GM19238 (cell line): ENCODE data around the gene AFMID.

Experiments used
- DNase-seq: peaks from one replicate; pipeline ENCODE4 v3.0.0; 2011; ENCODE audit warnings: low spot score; ENCODE audit not compliant: insufficient read length

The AFMID gene

DNA sequence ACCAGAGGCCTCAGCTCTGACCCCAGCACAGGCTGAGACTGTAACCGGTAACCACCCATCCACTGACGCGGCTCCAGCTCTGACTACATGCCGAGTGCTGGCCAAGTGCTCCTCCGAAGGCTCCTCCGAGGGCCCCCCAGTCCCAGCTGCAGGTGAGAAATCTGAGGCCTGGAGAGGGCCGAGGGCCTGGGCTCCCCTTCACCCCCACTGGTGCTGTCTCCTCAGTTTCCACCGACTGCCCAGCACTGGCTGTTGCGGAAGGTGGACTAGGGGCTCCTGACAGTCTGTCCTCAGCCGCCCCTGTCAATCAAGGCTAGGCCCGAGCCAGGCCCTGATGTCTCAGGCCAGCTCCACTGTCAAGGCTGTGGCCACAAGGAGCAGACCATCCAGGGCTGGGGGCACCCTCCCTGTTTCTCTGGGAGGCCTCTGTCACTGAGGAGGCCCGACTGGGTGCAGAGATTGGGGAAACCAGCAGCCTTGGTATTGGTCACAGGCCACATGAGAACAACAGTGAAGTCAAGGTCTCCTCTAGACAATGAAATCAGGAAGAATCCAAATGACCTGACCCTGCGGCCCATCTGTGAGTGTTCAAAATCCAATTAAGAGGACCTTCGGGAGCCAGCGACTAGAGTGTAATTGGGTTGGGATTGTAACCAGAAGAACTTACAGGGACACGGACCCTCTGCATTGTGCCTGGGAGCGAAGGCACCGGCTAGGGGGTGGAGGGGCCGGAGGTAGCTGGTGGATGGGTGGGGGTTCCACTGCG, 49.4 kb downstream of the AFMID start:
- no peak for DNase-seq

DNA sequence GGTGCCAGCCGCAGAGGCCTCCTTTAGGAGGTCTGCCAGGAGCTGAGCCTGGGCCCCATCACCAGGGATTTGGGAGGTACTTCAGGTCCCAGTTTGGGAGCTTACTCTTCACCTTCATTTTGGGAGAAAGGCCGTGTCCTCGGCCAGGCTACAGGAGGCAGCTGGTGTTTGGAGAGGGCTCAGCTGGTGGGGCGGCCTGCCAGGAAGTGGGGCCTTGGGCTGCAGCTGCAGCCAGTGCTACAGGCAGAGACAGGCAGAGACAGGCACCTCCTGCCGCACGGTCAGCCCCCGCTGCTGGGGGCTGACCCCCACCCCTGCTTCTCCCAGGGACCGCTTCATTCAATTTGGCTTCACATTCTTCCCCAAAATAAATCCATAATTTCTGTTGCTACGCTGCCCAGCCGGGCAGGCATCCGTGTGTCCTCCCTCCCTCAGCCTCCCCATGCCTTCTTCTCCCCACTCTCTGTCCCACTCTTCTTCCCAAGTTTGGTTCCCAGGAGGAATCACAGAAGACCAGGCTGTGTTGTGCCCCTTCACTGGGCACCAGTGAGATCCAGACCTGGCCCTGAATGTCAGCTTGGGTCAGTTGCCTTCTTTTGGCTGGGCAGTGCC, 50.3 kb downstream of the AFMID start:
- no peak for DNase-seq

DNA sequence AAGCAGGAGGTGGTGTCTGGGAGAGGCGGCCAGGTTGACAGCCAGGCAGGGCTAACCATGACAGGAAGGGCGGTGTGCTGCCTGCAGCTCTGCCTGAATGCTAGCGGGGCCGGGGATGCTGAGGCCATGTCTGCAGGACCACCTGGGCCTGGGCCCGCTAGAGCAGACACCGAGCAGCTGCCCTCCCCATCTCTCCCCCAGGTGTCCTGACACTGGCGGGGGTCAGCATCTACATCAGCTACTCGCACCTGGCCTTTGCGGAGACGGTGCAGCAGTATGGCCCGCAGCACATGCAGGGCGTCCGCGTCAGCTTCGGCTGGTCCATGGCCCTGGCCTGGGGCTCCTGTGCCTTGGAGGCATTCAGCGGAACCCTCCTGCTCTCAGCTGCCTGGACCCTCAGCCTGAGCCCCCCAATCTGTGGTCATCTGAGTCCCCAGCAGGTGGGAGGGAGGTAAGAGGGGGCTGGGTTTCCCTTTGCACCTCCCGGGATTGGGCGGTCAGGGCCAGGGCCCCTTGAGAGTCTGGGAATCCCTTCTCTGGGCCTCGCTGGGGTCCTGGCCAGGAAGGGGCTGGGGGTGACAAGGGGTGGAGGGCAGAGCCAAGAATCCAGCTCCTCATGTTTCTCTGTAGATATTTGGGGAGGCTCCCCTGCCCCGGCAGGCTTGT, 51.8 kb downstream of the AFMID start:
- no peak for DNase-seq

DNA sequence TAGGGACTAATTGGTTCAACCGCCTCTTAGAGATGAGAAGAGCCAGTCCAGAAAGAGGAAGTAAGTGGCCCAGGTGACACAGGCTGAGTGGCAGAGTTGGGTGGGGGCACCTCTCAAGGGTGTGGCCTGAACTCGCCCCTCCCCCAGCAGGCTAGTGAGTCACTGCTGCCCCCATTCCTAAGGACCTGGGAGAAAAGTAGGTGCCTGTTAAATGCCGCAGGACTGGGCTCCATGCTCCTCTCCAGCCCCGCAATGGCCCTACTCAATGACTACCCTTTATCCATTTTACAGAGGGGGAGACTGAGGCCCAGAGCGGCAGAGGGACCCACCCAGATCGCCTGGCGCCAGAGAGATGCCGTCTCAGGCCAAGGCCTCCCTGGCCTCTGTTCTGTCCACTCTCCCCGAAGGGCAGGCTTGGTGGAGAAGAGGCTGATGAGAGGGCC, 52.3 kb downstream of the AFMID start:
- no peak for DNase-seq

DNA sequence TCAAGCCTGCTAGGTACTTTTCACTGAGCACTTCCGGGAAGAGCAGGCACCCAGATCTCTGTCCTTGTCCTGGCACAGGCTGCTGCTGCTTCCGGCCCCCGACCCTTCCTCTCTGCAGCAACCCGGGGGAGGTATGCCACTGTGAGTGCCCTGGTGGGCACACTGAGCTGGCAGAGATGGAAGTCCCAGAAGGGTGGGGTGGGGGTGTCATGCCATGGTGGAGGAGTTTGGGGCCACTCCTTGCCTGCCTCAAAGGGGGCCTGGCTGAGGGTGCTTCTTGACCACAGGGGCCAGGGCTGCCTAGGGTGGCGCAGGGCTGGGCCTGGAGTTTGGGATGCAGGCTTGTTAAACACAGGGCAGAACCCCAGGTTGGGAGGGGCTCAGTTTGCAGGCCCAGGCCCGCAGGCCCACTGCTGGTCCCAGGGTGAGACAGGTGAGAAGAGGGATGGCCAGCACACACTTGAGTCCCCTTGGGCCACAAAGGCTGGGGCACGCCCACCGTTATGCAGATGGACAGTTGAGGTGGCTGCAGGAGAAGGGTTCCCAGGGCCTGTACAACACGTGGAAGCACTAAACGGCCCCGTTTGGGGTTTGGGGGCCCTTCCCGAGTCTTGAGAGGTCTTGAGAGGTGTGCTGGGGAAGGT, 53.0 kb downstream of the AFMID start:
- DNase-seq = no peak

DNA sequence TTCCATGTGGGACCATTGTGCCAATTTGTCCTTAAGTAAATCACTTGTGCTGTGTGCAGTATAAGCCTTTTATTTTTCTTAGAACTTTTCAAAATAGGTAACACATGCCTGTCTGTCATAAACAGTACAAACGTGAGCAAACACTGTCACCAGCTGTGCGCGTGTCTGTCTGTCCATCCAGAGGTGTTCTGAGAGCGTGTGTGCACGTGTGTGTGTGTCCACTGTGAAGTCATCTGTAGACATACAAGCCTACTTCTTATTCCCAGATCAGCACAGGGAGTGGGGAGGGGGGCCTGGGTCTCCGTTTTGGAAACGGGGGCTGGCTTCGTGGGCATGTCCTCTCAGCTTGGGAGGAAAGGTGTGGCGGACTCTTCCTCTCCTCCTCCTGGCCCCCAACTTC, 53.7 kb downstream of the AFMID start:
- no peak for DNase-seq

DNA sequence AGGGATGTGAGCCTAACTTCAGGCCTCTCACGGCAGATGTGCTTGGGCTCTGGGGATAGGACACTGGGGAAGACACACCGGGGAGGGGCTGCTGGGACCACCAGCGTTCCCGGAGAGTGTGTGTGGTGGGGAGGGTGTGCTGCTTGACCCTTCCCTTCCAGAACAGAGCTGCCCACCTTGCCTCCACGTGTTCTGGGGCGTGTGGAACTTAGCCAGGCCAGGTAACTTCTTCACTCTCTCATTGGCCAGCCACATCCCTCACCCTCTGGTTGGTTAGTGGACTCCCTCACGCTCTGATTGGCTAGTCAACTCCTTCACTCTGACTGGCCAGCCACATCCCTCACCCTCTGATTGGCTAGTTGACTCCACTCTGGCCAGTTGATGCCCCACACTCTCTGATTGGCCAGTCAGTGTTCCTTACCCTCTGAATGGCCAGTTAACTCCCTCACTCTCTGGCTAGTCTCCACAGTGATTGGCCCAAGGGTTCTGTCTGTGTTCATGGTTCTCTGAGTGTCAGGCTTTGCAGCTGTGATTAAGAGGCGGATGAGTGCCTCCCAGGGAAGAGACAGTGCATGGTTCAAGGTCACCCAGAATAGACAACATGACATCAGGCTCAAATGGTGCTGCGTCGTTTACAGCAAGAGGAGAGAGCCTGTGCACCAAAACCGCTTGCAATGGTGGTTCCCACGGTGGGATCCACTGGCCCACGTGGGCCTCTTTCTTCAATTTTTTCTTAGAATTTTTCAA, 54.3 kb downstream of the AFMID start:
- DNase-seq = no peak

DNA sequence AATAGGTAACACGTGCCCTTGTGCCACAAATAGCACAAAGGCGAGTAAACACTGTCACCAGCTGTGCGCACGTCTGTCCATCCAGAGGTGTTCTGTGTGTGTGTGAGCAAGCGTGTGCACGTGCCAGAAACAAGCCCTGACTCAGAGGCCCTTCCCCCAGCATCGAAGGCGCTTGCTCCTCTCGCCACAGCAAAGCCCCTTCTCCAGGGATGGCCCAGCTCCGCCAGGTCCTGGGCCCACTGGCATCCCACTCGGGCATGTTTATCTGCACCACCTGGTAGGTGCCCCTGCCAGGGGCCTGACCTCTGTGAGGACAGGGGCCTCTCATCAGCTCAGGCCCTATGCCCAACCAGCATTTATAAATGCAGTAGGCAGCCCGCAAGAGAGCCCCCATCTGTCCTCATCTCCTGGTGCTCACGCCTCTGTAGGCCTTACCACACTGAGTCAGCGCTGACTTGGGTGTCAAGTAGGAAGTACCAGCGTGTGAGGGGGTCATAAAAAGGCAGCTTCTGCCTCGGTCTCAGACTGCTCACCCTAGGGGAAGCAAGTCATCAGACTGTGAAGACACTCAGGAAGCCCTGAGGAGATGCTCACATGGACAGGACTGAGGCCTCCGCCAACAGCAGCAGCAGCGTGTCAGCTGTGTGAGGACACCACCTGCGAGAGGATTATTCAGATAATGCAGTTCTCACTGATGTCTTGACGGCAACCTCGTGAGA, 55.0 kb downstream of the AFMID start:
- DNase-seq = no peak

DNA sequence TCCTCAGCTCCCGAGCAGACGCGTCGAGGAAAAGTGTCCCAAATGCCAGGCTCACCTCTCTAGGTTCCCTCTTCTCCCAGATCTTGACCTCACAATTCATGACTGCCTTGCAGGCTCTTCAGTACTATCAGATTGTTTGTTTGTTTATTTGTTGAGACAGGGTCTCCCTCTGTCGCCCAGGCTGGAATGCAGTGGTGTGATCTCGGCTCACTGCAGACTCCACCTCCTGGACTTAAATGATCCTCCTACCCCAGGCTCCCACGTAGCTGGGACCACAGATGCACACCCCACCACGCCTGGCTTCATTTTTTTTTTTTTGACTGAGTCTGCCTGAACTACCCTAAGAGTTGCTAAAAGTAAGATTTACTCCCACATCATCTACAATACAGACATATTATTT, 60.1 kb downstream of the AFMID start:
- no peak for DNase-seq

DNA sequence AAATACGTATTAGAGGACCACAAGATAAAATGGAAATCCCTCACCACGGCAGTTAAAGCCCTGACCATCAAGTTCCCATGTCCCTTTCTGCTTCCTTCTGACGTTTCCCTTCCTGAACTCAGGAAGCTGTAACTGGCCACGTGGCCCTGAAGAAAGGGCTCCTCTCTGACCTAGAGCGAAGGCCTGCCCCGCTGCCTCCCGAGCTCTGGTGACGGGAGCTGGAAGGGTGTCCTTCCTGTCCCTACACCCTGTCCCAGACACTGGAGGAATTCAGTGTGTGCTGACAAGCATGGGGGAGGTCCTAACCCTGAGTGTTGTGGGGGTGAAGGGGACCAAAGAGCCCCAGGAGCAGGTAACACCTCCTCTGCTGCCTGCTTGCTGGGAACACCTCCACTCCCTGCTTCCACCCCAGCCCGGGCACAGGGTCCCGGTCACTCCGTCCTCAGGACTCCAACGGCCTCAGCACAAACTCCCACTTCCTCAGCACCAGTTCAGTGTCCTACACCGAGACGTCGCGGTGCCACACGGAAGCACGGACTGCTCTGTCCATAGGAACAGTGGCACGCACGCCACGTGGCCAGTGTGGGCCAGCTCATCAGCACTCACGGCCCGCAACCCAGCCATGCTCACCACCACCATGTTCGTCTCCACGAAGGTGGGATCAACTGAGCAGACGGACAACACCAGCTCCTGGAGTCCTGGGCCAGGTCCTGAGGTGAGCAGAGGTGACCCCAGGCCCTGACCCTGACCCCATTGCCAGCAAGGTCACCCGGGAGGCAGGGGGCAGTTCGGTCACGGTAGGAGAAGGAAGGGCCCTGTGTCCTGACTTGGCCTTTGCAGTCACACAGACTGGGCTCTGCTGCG, 61.1 kb downstream of the AFMID start:
- DNase-seq = no peak

DNA sequence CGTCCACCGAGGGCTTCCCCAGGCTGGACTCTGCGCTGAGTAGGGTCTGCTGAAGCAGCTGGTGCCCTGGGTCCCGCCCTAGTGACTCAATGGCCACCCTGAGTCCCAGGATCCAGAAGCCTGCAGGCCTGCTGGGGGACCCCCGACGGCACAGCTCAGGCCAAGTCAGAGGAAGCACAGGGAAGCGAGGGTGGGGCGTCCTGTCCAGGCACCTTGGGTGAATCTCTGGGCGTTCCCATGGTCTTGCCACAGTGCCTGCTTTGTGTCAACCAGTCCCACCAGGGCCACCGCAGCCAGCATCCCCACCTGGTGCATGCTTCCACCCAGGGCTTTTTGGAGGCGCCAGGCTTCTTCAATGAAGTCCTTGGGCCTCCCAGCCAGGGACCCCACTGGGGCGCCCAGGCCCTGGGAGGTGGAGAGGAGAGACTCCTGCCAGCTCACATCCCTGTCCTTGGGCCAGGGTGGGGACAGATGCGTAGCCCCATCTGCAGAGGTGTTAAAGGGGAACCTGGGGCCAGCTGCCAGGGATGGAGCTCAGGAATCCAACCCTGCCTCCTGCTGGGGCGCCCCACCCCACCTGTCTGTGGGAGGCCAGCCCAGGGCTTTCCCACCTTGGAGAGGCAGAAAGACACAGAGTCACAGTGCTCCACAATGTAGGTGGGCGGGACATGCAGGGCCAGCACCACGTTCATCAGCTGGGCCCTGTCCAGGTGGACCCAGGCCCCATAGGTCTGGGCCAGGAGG, 62.1 kb downstream of the AFMID start:
- no peak for DNase-seq

DNA sequence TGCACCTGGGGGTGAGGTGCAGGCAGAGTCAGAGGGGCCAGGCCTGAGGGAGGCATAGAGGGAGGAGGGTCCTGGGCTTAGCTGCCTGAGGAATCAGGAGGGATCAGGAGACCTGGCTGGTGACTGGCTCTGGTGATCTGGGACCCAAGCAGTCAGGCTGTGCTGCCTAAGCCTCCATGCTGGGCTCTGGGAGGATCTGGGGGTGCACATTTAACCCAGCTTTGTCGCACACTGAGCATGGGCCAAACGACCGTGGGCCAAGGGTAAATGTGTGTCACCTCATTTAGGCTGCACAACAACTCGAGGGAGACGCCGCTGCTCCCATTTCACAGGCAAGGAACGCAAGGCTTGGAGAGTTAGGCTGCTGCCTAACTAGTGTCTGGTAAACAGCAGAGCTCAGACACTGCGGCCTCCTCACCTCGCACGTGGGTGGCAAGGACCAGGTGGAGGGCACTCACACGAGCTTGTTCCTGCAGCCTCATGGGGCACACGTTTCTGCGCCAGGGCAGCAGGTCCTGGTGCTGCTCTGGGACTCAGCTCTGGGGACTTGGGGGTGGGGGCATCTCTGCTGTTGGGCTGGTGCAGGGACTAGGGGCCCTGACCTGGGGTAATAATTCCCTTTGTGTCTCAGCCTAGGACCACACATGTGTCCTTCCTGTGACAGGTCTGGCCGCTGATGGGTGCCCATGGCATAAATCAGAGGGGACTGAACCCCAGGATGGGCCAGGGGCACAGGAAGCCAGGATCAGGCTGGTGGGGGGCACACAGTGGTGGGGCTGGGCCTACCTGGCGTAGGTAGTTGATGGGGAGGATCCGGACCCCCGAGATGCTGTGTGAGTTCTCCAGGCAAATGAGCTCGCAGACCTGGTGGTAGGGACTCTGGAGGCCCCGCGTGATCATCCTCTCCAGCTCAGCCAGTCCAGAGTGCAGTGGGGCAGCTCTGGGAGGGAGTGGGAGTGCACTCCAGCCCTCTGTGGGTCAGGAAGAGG, 63.0 kb downstream of the AFMID start:
- no peak for DNase-seq

DNA sequence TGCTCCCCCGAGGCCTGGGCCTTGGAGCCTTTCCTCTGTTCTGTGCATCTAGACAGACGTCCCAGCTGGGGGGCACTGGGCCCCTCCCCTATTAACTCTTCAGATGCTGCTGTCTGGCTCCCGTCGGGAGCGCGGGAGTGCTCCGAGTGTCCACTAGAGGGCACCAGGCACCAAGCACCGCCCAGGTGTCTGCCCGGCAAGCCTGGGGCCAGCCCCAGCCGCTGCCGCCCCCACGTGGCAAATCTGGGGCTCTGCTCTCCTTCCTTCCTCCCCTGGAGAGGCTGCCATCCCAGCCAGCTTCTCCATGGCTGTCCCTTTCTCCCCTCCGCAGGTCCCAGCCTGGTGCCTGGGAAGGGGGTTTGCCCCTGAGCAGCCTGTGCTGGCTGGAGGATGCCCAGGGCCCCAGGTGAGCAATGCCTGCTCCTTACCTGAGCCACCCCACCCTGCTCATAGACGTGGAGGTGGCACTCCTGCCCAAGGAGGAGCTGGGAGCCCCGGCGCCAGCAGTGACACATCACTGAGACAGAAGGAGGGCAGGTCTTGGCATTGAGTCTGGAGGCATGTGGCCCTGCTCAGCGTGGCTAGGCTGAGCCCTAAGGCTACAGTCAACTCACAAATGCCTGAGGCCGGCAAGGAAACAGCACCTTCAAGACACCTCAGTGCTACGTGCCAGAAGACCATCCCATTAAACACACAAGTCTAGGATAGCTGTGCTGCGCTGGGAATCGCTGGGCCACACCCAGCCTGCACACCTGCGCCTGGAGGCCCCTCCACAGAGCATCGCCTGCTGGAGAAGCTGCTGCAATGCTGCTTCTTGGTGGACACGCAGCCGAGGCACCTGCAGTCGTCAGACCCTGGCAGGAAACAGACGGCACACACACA, 64.0 kb downstream of the AFMID start:
- DNase-seq = peak; percentile 94

DNA sequence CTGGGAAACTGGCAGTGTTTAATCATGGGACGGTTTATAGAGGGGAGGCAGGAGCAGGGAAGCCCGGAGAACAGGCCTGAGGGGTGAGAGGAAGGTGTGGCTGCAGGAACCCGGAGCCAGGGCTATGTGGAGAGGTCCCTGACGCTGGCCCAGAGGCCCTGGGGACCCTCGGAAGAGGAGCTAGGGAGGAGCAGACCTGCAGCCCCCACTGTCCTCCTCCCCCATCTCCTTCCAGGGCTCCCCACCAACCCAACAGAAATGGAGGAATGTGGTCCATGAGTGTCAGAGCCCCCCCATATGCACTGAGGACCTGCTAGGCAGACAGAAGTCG, 64.6 kb downstream of the AFMID start:
- no peak for DNase-seq

DNA sequence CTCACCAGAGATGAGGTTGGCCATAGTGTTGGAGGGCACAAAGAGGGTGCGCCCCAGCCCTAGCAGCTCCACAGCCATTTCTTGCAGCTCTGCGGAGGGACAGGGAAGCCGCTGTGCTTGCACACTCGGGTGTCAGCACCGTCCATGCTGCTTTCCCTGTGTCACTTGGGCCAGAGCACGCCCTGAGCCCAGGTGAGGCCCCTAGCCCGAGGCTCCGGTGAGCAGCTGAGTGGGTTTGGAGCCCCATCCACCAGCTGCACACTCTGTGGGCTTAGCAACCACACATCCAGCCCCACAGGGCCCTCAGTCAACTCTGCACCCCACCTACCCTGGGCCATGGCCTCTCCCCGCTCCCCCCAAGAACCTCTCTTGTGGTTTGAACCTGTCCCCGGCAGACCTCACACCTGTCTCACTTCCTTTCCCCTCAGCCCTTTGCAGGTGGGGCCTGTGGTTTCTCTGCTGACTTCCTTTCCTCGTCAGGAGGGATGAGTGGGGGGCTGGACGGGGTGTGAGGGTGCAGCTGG, 65.0 kb downstream of the AFMID start:
- DNase-seq = no peak

DNA sequence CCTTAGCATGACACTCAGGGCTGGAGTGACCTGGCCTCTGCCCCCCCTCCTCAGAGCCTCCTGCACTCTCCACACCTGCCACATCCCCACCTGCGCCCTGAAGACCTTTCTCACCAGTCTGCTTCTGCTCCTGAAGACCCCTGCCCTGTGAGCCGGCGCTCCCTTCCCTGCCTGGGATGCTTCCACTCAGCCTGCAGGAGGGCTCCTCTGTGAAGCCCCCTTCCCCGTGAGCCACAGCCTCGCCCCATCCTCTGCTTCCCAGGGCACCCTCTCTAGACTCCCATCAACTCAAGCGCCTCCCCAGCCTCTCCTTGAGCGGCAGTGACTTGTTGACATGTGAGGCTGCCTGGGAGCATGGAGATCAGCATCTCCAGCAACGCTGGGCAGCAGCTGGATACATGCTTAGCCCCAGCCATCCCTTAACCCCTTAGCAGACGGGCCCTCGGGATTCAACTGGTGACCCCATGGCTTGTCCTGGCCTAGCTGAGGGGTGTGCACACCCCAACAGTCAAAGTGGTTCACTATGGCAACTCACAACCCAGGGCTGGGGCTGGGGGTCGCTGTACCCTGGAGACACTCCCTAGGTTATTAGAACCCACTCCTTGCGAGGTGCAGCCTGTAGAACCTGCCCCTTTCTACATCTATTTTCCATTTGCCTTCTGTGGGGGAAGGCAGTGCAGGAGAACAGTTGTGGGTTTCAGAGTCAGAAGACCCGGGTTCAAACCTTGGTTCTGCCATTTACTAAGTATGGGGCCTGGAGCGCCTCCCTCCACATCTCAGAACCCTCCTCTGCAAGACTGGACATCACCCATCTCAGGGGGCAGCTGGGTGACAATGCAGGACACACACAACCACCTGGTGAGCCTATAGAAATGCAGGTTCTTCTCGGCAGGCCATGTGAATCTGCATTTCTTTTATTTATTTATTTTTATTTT, 65.8 kb downstream of the AFMID start:
- no peak for DNase-seq
